ENCODE data around the gene ELN. TPM values are rescaled to one million over a fixed set of nuclear protein-coding genes. Genes with fewer than 3 reads are reported as not detected.

ELN gene
- total and polyA plus RNA-seq, 9 donors: 60.4 to 217 (median 153) TPM

- 87% methylated on average over 4 of the region's 6 CpGs for WGBS (ENCODE audit: insufficient coverage)
- Histone ChIP-seq H3K4me1 (ENCODE audit: control insufficient read depth, insufficient read depth, low read length) (peaks cover 21% of the 10 kb centered on the region), H3K9me3 (replicated peaks; ENCODE audit: control insufficient read depth, low read depth, low read length) (no peaks in the 10 kb centered on the region), H3K27ac (ENCODE audit: low read length) (no peak overlapping the region), H3K4me3 (ENCODE audit: low read length) (no peak overlapping the region), H3K27me3 (ENCODE audit: control insufficient read depth, insufficient read depth, low read length) (no peaks in the 10 kb centered on the region), H3K36me3 (ENCODE audit: control insufficient read depth, insufficient read depth, low read length) (peaks cover 54% of the 10 kb centered on the region)
- DNase-seq: no peak
These were observed 75.3 kb downstream of the ELN start for GRCh38 chr7:74103219-74103772.

- no peaks in the 10 kb centered on the region for H3K27me3 ChIP-seq (ENCODE audit: control insufficient read depth, insufficient read depth, low read length)
- peaks cover 20% of the 10 kb centered on the region for H3K4me1 ChIP-seq (ENCODE audit: control insufficient read depth, insufficient read depth, low read length)
- no peak overlapping the region for H3K27ac ChIP-seq (ENCODE audit: low read length)
- H3K9me3 ChIP-seq (replicated peaks; ENCODE audit: control insufficient read depth, low read depth, low read length): no peaks in the 10 kb centered on the region
- no peak for DNase-seq
- 60% methylated on average over 6 of the region's 8 CpGs for WGBS (ENCODE audit: insufficient coverage)
- H3K4me3 ChIP-seq (ENCODE audit: low read length): no peak overlapping the region
- H3K36me3 ChIP-seq (ENCODE audit: control insufficient read depth, insufficient read depth, low read length): peaks cover 55% of the 10 kb centered on the region
These were observed 76.7 kb downstream of the ELN start for GRCh38 chr7:74104702-74105101.

GRCh38 chr7:74105992-74106391 lies 78.0 kb downstream of the ELN start:
- WGBS (ENCODE audit: insufficient coverage): 63% methylated on average over 10 of the region's 11 CpGs
- peaks cover 58% of the 10 kb centered on the region for H3K36me3 ChIP-seq (ENCODE audit: control insufficient read depth, insufficient read depth, low read length)
- H3K9me3 ChIP-seq (replicated peaks; ENCODE audit: control insufficient read depth, low read depth, low read length): no peaks in the 10 kb centered on the region
- peaks cover 15% of the 10 kb centered on the region for H3K4me1 ChIP-seq (ENCODE audit: control insufficient read depth, insufficient read depth, low read length)
- no peak for DNase-seq
- H3K4me3 ChIP-seq (ENCODE audit: low read length): no peak overlapping the region
- H3K27me3 ChIP-seq (ENCODE audit: control insufficient read depth, insufficient read depth, low read length): no peaks in the 10 kb centered on the region
- H3K27ac ChIP-seq (ENCODE audit: low read length): no peak overlapping the region

- Histone ChIP-seq H3K27ac (ENCODE audit: low read length) (no peak overlapping the region), H3K36me3 (ENCODE audit: control insufficient read depth, insufficient read depth, low read length) (peaks cover 66% of the 10 kb centered on the region), H3K27me3 (ENCODE audit: control insufficient read depth, insufficient read depth, low read length) (no peaks in the 10 kb centered on the region), H3K9me3 (replicated peaks; ENCODE audit: control insufficient read depth, low read depth, low read length) (no peaks in the 10 kb centered on the region), H3K4me1 (ENCODE audit: control insufficient read depth, insufficient read depth, low read length) (peaks cover 7% of the 10 kb centered on the region), H3K4me3 (ENCODE audit: low read length) (no peak overlapping the region)
- WGBS (ENCODE audit: insufficient coverage): 94% methylated on average over 15 of the region's 18 CpGs
- DNase-seq: no peak
These were observed 78.9 kb downstream of the ELN start for GRCh38 chr7:74106846-74107245.

GRCh38 chr7:74115326-74115725 lies 87.4 kb downstream of the ELN start:
- no peaks in the 10 kb centered on the region for H3K27me3 ChIP-seq (ENCODE audit: control insufficient read depth, insufficient read depth, low read length)
- H3K36me3 ChIP-seq (ENCODE audit: control insufficient read depth, insufficient read depth, low read length): peaks cover 55% of the 10 kb centered on the region
- no peaks in the 10 kb centered on the region for H3K4me1 ChIP-seq (ENCODE audit: control insufficient read depth, insufficient read depth, low read length)
- no peak for DNase-seq
- 74% methylated on average over 14 of the region's 17 CpGs for WGBS (ENCODE audit: insufficient coverage)
- H3K9me3 ChIP-seq (replicated peaks; ENCODE audit: control insufficient read depth, low read depth, low read length): no peaks in the 10 kb centered on the region
- no peak overlapping the region for H3K4me3 ChIP-seq (ENCODE audit: low read length)
- no peak overlapping the region for H3K27ac ChIP-seq (ENCODE audit: low read length)

GRCh38 chr7:74116356-74116755 lies 88.4 kb downstream of the ELN start:
- Histone ChIP-seq H3K27me3 (ENCODE audit: control insufficient read depth, insufficient read depth, low read length) (no peaks in the 10 kb centered on the region), H3K36me3 (ENCODE audit: control insufficient read depth, insufficient read depth, low read length) (peaks cover 57% of the 10 kb centered on the region), H3K9me3 (replicated peaks; ENCODE audit: control insufficient read depth, low read depth, low read length) (no peaks in the 10 kb centered on the region), H3K4me3 (ENCODE audit: low read length) (no peak overlapping the region), H3K27ac (ENCODE audit: low read length) (no peak overlapping the region), H3K4me1 (ENCODE audit: control insufficient read depth, insufficient read depth, low read length) (no peaks in the 10 kb centered on the region)
- 88% methylated on average over 6 of the region's 13 CpGs for WGBS (ENCODE audit: insufficient coverage)
- no peak for DNase-seq

Other genes with a start within 250 kb of the ELN start
- 0.27 TPM for gene CLDN4, start 197.2 kb upstream of the ELN start, total RNA-seq
- gene CLDN4, start 197.2 kb upstream of the ELN start, polyA plus RNA-seq (ENCODE audit: insufficient read depth in 1 of 8, insufficient read length in 8 of 8, low replicate concordance in 1 of 8): 10 to 100 TPM in 1 of 8 donors, 1 to 10 TPM in 3, under 1 TPM in 4; 0.31 to 10.9 (median 0.94) TPM
- 1.7 TPM for gene METTL27, start 185.7 kb upstream of the ELN start, total RNA-seq
- 1 to 10 TPM in 6 of 8 donors, under 1 TPM in 2; 0.56 to 3.2 (median 1.9) TPM for gene METTL27, start 185.7 kb upstream of the ELN start, polyA plus RNA-seq (ENCODE audit: insufficient read depth in 1 of 8, insufficient read length in 8 of 8, low replicate concordance in 1 of 8)
- gene TMEM270, start 167.0 kb upstream of the ELN start, total RNA-seq: not detected
- gene TMEM270, start 167.0 kb upstream of the ELN start, polyA plus RNA-seq (ENCODE audit: insufficient read depth in 1 of 8, insufficient read length in 8 of 8, low replicate concordance in 1 of 8): not detected
- gene LIMK1, start 55.6 kb downstream of the ELN start, total RNA-seq: 9.6 TPM
- gene LIMK1, start 55.6 kb downstream of the ELN start, polyA plus RNA-seq (ENCODE audit: insufficient read depth in 1 of 8, insufficient read length in 8 of 8, low replicate concordance in 1 of 8): 10 to 100 TPM; 11.2 to 21.9 (median 17.0) TPM
- 141 TPM for gene EIF4H, start 146.2 kb downstream of the ELN start, total RNA-seq
- 100 to 1,000 TPM; 204 to 248 (median 230) TPM for gene EIF4H, start 146.2 kb downstream of the ELN start, polyA plus RNA-seq (ENCODE audit: insufficient read depth in 1 of 8, insufficient read length in 8 of 8, low replicate concordance in 1 of 8)
- gene LAT2, start 181.8 kb downstream of the ELN start, total RNA-seq: 2.1 TPM
- gene LAT2, start 181.8 kb downstream of the ELN start, polyA plus RNA-seq (ENCODE audit: insufficient read depth in 1 of 8, insufficient read length in 8 of 8, low replicate concordance in 1 of 8): 1 to 10 TPM; 3.5 to 4.6 (median 3.9) TPM
- 27.5 TPM for gene RFC2, start 226.2 kb downstream of the ELN start, total RNA-seq
- 10 to 100 TPM; 30.3 to 39.5 (median 38.3) TPM for gene RFC2, start 226.2 kb downstream of the ELN start, polyA plus RNA-seq (ENCODE audit: insufficient read depth in 1 of 8, insufficient read length in 8 of 8, low replicate concordance in 1 of 8)

Measured in muscle of leg (tissue), 11 donors.